Activated T-helper 17 cell treated with anti-CD3 and anti-CD28 coated beads, Interleukin-2, amount 50 U/mL, for 72 hours (primary cell): ENCODE measurements around the gene SIGLEC11. TPM values are rescaled to one million over a fixed set of nuclear protein-coding genes. Genes with fewer than 3 reads are reported as not detected.

Experiments
- total RNA-seq, 2 donors: library from RNA; stranded (reverse); gene quantifications; one replicate each; pipeline ENCODE4 v1.2.3, GENCODE V29; 2022

Gene SIGLEC11
- total RNA-seq, 2 donors from 2014 or later: not detected

Other genes starting within 250 kb of the SIGLEC11 start
- gene TSKS, start 197.9 kb downstream of the SIGLEC11 start, total RNA-seq: under 1 TPM; 0.32 to 0.45 TPM
- gene AP2A1, start 194.2 kb downstream of the SIGLEC11 start, total RNA-seq: 10 to 100 TPM; 77.5 to 87.0 TPM
- 10 to 100 TPM; 15.5 to 19.1 TPM for gene FUZ, start 147.9 kb downstream of the SIGLEC11 start, total RNA-seq
- 10 to 100 TPM; 55.6 to 56.1 TPM for gene MED25, start 142.9 kb downstream of the SIGLEC11 start, total RNA-seq
- 100 to 1,000 TPM in 1 of 2 donors, 10 to 100 TPM in 1; 82.7 to 109 TPM for gene PTOV1, start 110.0 kb downstream of the SIGLEC11 start, total RNA-seq
- gene PNKP, start 93.6 kb downstream of the SIGLEC11 start, total RNA-seq: 100 to 1,000 TPM; 100 to 111 TPM
- 10 to 100 TPM; 33.8 to 72.8 TPM for gene AKT1S1, start 83.8 kb downstream of the SIGLEC11 start, total RNA-seq
- gene TBC1D17, start 83.5 kb downstream of the SIGLEC11 start, total RNA-seq: 10 to 100 TPM; 21.4 to 57.4 TPM
- gene IL4I1, start 64.3 kb downstream of the SIGLEC11 start, total RNA-seq: 100 to 1,000 TPM in 1 of 2 donors, 10 to 100 TPM in 1; 42.0 to 177 TPM
- gene ATF5, start 32.0 kb downstream of the SIGLEC11 start, total RNA-seq: 10 to 100 TPM; 26.0 to 28.6 TPM
- gene NUP62, start 31.7 kb downstream of the SIGLEC11 start, total RNA-seq: 100 to 1,000 TPM; 158 to 172 TPM
- 10 to 100 TPM; 53.7 to 79.8 TPM for gene VRK3, start 64.2 kb upstream of the SIGLEC11 start, total RNA-seq
- 10 to 100 TPM; 11.1 to 12.4 TPM for gene ZNF473, start 64.8 kb upstream of the SIGLEC11 start, total RNA-seq
- gene IZUMO2, start 202.1 kb upstream of the SIGLEC11 start, total RNA-seq: not detected
- gene MYH14, start 242.4 kb upstream of the SIGLEC11 start, total RNA-seq: not detected